Left ventricle myocardium inferior (tissue), 1 donor: ENCODE measurements around the gene BMPER. TPM values are rescaled to one million over a fixed set of nuclear protein-coding genes. Genes with fewer than 3 reads are reported as not detected.

ENCODE experiments used
- DNase-seq: peaks from one replicate; pipeline ENCODE4 v3.0.0-alpha.2; 2020
- H3K27ac ChIP-seq: fragments of 200-600 bp; replicated peaks from 2 replicates; pipeline ENCODE4 v1.8.0; 2021
- H3K27me3 ChIP-seq: fragments of 200-600 bp; 2 replicates; pipeline ENCODE4 v1.8.0; 2021; ENCODE audit warnings: low read depth
- H3K36me3 ChIP-seq: fragments of 200-600 bp; 2 replicates; pipeline ENCODE4 v1.8.0; 2021
- H3K4me1 ChIP-seq: fragments of 200-600 bp; 2 replicates; pipeline ENCODE4 v1.8.0; 2021
- H3K4me3 ChIP-seq: fragments of 200-600 bp; 2 replicates; pipeline ENCODE4 v1.8.0; 2021; ENCODE audit warnings: mild to moderate bottlenecking, moderate library complexity
- H3K9me3 ChIP-seq: fragments of 200-600 bp; replicated peaks from 2 replicates; pipeline ENCODE4 v1.8.0; 2021
- intact Hi-C: fragments of 100-400 bp; cut with micrococcal nuclease; formaldehyde crosslinking; loops from one replicate; pipeline ENCODE4 v1.11.0; 2022
- total RNA-seq: library from RNA; stranded (reverse); fragmentation: NEBNext Ultra II Directional; extraction: Animal tissue kit (Norgen Biotek cat#: 25700); gene quantifications from one replicate; pipeline ENCODE4 v1.2.1, GENCODE V29; 2021
- TF ChIP-seq, protein P1 (sequence below): fragments of 200-600 bp; IDR thresholded peaks from 2 replicates; pipeline ENCODE4 v1.8.0; 2021; ENCODE audit warnings: antibody characterized with exemption, mild to moderate bottlenecking, borderline replicate concordance
- donor health status: DM: no; HTN: yes; CAD: no; lungs with severe emphysema.

Gene BMPER
- total RNA-seq, 1 donor from 2014 or later, result 2.9 TPM

DNA sequence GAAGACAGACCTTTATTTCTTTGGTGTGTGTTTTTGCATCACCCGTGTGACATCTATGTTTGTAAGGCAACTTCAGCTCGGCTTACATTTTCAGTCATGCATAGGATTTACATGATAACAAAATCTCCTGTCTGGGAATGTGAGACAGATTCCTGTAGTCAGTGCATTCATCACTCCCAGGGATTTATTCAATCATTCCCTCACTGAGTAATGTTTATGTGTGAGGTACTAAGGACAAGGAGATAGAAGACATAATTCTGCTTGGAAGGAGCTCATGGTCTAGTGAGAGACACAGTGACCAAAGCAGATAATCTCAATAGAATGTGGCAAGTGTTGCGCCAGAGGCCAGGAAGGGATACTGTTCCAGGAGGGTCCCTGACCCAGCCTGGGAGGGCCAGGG, 35.2 kb upstream of the BMPER start:
- intact Hi-C loops, result no loop called here
- Histone ChIP-seq H3K36me3 (no peaks in the 10 kb centered on the region), H3K27me3 (peaks cover 11% of the 10 kb centered on the region), H3K4me1 (no peaks in the 10 kb centered on the region), H3K27ac (no peak overlapping the region), H3K4me3 (no peak overlapping the region), H3K9me3 (no peaks in the 10 kb centered on the region)
- no peak for DNase-seq
- TF ChIP-seq, protein P1, sequence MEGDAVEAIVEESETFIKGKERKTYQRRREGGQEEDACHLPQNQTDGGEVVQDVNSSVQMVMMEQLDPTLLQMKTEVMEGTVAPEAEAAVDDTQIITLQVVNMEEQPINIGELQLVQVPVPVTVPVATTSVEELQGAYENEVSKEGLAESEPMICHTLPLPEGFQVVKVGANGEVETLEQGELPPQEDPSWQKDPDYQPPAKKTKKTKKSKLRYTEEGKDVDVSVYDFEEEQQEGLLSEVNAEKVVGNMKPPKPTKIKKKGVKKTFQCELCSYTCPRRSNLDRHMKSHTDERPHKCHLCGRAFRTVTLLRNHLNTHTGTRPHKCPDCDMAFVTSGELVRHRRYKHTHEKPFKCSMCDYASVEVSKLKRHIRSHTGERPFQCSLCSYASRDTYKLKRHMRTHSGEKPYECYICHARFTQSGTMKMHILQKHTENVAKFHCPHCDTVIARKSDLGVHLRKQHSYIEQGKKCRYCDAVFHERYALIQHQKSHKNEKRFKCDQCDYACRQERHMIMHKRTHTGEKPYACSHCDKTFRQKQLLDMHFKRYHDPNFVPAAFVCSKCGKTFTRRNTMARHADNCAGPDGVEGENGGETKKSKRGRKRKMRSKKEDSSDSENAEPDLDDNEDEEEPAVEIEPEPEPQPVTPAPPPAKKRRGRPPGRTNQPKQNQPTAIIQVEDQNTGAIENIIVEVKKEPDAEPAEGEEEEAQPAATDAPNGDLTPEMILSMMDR, result no peak

DNA sequence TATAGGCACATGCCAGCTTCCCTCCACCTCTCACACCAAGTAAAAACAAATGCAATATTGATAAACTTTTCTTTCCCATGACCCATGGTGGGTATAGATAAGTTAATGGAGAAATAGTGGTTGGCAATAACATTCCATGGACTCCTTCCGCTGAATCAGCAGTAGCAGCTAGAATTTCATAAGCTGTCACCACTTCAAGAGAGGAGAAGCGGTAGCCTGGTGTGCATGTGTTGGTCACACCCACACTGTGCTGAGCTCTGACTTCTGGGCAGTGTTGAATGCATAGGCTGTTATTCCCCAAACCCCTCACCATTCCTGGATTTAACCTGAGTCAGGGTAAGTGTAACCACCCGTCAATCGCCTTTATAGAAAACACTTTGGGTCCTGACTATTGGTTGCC, 32.5 kb upstream of the BMPER start:
- TF ChIP-seq, protein P1, result no peak
- Histone ChIP-seq H3K9me3 (no peaks in the 10 kb centered on the region), H3K36me3 (no peaks in the 10 kb centered on the region), H3K27me3 (peaks cover 8% of the 10 kb centered on the region), H3K4me1 (peaks cover 11% of the 10 kb centered on the region), H3K4me3 (no peak overlapping the region), H3K27ac (no peak overlapping the region)
- intact Hi-C loops, result no loop called here
- DNase-seq, result no peak

GRCh38 chr7:33873518-33873917, 31.8 kb upstream of the BMPER start:
- intact Hi-C loops, result no loop called here
- no peak overlapping the region for H3K4me3 ChIP-seq
- H3K27ac ChIP-seq, result no peak overlapping the region
- TF ChIP-seq, protein P1, result no peak
- peaks cover 8% of the 10 kb centered on the region for H3K27me3 ChIP-seq
- DNase-seq, result no peak
- H3K4me1 ChIP-seq, result peaks cover 11% of the 10 kb centered on the region
- no peaks in the 10 kb centered on the region for H3K9me3 ChIP-seq
- no peaks in the 10 kb centered on the region for H3K36me3 ChIP-seq

DNA sequence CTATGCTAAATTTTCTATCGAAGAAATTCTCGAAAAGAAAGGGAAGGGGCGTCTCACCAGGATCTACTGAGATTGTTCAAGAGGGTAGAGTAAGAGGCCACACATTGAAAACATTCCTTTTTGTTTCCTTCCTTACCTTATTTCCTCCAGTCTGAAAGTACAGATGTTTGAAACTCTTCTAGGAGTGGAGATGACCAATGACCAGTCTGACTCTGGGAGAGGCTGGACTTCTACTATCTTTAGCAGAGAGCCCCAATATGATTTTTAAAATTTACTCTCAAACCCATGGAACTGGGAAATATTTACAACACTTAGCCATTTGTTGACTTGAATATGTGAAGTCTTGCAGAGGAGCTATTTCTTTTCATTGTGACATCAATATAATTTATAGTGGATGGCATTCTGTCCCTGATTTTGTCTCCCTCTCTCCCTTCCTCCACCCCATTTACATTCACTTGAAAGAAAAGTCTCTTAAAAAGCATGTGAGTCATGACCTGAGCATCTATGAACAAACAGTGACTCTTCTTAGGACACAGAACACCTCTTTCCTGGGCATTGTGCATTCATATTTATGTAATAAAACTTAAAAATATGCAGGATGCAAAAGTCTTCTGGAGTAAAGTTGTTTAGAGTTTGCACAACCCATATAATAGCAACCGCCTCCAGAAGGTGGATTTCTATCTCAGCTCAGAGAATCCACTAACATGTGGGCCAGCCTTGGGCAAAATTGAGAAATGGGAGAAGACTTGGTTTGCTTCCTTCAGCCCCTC, 31.2 kb upstream of the BMPER start:
- Histone ChIP-seq H3K36me3 (no peaks in the 10 kb centered on the region), H3K4me3 (no peak overlapping the region), H3K9me3 (no peaks in the 10 kb centered on the region), H3K27me3 (peaks cover 8% of the 10 kb centered on the region), H3K27ac (peak overlapping the region; percentile 11), H3K4me1 (peaks cover 11% of the 10 kb centered on the region)
- intact Hi-C loops, result no loop called here
- no peak for DNase-seq
- TF ChIP-seq, protein P1, result no peak

DNA sequence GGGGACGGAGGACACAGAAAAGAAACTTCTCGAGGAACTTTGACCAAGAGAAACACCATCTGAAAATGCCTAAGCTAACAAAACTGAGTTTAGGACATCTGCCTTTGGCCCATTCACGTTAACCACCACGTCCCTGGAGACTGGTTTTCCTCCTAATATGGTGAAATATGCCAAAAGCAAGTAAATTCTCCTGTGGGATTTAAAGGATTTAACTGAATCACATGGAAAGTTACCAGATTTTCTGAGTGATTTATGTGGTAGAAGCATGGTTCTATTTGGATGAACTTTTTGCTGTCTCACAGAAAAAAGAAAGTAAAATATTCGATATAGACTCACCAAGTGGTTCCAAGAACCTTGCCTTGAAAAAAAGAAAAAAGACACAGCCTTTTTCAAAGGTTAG, 30.4 kb upstream of the BMPER start:
- Histone ChIP-seq H3K27ac (peak overlapping the region; percentile 11), H3K4me3 (no peak overlapping the region), H3K27me3 (peaks cover 8% of the 10 kb centered on the region), H3K4me1 (peaks cover 11% of the 10 kb centered on the region), H3K36me3 (no peaks in the 10 kb centered on the region), H3K9me3 (no peaks in the 10 kb centered on the region)
- no peak for DNase-seq
- intact Hi-C loops, result no loop called here
- TF ChIP-seq, protein P1, result no peak
